Measurements from ENCODE around the gene ZNF213. TPM values are rescaled to one million over a fixed set of nuclear protein-coding genes. Genes with fewer than 3 reads are reported as not detected.
A peak's percentile ranks its signal among the peaks of the same experiment; 100 is the strongest.

Gene ZNF213
- total RNA-seq, 1 donor: 7.0 TPM

- DNase-seq (ENCODE audit: low read depth in 2 of 3, low spot score in 2 of 3): no peak
Observed at GRCh38 chr16:3145660-3146059, 10.8 kb downstream of the ZNF213 start.

- DNase-seq (ENCODE audit: low read depth in 2 of 3, low spot score in 2 of 3): no peak
Observed at GRCh38 chr16:3147046-3147756, 12.4 kb downstream of the ZNF213 start.

GRCh38 chr16:3147757-3148104 is 12.9 kb downstream of the ZNF213 start:
- no peak for DNase-seq (ENCODE audit: low read depth in 2 of 3, low spot score in 2 of 3)

- no peak for DNase-seq (ENCODE audit: low read depth in 2 of 3, low spot score in 2 of 3)
Observed at GRCh38 chr16:3148256-3149192, 13.7 kb downstream of the ZNF213 start.

GRCh38 chr16:3149193-3149530 is 14.3 kb downstream of the ZNF213 start:
- no peak for DNase-seq (ENCODE audit: low read depth in 2 of 3, low spot score in 2 of 3)

GRCh38 chr16:3149630-3150345 is 15.0 kb downstream of the ZNF213 start:
- DNase-seq (ENCODE audit: low read depth in 2 of 3, low spot score in 2 of 3): peak in 2 of 3 donors; percentile 78 to 81

GRCh38 chr16:3150346-3151218 is 15.8 kb downstream of the ZNF213 start:
- DNase-seq (ENCODE audit: low read depth in 2 of 3, low spot score in 2 of 3): peak; percentile 95 to 99 (median 96)

GRCh38 chr16:3152027-3152276 is 17.1 kb downstream of the ZNF213 start:
- DNase-seq (ENCODE audit: low read depth in 2 of 3, low spot score in 2 of 3): peak in 1 of 3 donors; percentile 72

- peak; percentile 53 to 93 (median 79) for DNase-seq (ENCODE audit: low read depth in 2 of 3, low spot score in 2 of 3)
Observed at GRCh38 chr16:3152277-3152990, 17.6 kb downstream of the ZNF213 start.

GRCh38 chr16:3152991-3153368 is 18.2 kb downstream of the ZNF213 start:
- DNase-seq (ENCODE audit: low read depth in 2 of 3, low spot score in 2 of 3): no peak

GRCh38 chr16:3155181-3155580 is 20.4 kb downstream of the ZNF213 start:
- DNase-seq (ENCODE audit: low read depth in 2 of 3, low spot score in 2 of 3): no peak

GRCh38 chr16:3155972-3156371 is 21.1 kb downstream of the ZNF213 start:
- DNase-seq (ENCODE audit: low read depth in 2 of 3, low spot score in 2 of 3): no peak

GRCh38 chr16:3157229-3158025 is 22.6 kb downstream of the ZNF213 start:
- peak in 2 of 3 donors; percentile 77 to 86 for DNase-seq (ENCODE audit: low read depth in 2 of 3, low spot score in 2 of 3)

- no peak for DNase-seq (ENCODE audit: low read depth in 2 of 3, low spot score in 2 of 3)
Observed at GRCh38 chr16:3158026-3158509, 23.2 kb downstream of the ZNF213 start.

- peak; percentile 88 to 94 (median 93) for DNase-seq (ENCODE audit: low read depth in 2 of 3, low spot score in 2 of 3)
Observed at GRCh38 chr16:3158510-3159314, 23.9 kb downstream of the ZNF213 start.

GRCh38 chr16:3161235-3162018 is 26.6 kb downstream of the ZNF213 start:
- no peak for DNase-seq (ENCODE audit: low read depth in 2 of 3, low spot score in 2 of 3)
